NCI-H2227 (cell line): ENCODE data around the gene RIOX2.
"Not testable (repeated sequence)": the region's sequence is repeated elsewhere in the genome, so short reads cannot be mapped to it uniquely, and the experiment has no call there.

ENCODE experiments used
- DNase-seq: peaks from one replicate; lab custom pipeline; 2025; ENCODE audit not compliant: unreplicated experiment; lab: John Stamatoyannopoulos, UW

RIOX2 gene

GRCh38 chr3:97971679-97972567, at the start of gene RIOX2:
TSS of gene RIOX2 (minus strand) at chr3:97972431. CDS start at chr3:97967593, 4,838 bp downstream.
- DNase-seq, result peak; percentile 63

DNA sequence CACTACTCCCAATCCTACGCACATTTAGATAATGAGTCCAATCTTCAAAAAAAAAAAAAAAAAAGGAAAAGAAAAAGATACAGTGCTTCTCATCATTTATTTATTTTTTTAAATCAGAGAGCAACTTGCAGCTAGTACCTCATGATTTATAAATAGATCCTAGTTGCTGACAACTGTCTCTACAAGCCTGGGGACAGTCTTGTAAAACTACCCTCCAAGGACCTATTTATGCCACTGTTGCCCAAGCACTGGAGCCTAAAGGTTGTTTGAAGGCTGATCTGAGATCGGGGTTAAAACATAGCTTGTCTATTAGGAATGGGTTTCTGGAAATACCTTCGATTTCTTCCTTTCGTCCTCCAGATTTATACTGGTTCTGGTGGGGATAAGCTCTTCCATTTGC, 48.2 kb upstream of the RIOX2 start:
- DNase-seq, result no peak

GRCh38 chr3:98018301-98018700, 46.1 kb upstream of the RIOX2 start:
- DNase-seq, result no peak

- DNase-seq, result no peak
Measured at GRCh38 chr3:98014268-98014585, 42.0 kb upstream of the RIOX2 start.

DNA sequence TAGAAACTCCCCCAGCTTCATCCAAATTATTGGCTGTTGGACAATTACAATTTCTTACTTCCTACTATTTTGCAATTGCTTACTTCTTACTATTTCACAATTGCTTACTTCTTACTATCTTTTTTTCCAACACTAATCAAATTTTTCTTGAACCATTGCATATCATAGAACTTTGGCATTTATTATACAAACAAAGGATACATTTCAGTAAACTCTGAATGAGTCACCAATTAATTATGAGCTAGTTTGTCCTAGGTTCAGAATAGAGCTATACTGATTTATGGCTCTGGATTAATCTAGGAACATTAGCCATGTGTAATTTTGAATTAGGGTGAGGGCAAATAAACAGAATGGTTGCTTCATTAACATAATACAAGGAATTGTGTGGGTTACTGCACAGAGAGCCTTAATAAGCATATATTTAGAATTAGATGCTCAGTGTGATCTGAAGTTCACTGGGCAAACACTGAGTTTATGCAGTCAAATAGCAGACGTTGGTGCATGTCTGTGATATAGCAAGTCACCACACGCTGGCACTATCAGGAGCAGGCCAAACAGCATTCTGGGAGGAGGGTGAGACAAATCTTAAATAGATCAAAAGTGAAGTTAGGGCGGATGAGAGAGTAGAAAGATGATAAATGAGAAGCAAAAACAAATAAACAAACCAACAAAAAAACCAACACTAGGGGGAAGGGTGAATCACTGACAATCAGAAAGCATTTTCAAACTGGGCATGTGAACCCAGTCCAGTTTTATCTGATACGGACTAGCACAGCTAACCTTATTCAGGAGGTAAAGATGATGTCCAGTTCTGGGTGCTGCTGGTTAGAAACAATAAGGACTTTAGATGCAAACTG, 41.4 kb upstream of the RIOX2 start:
- no peak for DNase-seq

GRCh38 chr3:98012979-98013378, 40.7 kb upstream of the RIOX2 start:
- no peak for DNase-seq

DNA sequence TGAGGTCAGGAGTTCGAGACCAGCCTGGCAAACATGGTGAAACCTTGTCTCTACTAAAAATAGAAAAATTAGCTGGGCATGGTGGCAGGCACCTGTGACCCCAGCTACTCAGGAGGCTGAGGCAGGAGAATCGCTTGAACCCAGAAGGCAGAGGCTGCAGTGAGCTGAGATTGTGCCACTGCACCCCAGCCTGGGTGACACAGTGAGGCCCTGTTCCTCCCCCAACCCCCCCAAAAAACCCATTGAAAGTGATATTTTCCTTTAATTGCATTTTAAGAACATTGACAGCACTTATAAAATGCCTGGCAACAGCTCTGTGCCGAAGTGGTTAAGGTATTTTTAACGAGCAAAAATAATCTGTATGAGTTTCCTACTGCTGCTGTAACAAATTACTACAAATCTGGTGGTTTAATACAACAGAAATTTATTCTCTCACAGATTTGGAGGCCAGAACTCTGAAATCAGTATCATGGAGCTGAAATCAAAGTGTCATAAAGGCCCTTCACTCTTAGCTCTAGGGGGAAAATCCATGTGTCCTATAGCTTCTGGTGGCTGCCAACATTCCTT, 38.7 kb upstream of the RIOX2 start:
- DNase-seq, result not testable (repeated sequence)

DNA sequence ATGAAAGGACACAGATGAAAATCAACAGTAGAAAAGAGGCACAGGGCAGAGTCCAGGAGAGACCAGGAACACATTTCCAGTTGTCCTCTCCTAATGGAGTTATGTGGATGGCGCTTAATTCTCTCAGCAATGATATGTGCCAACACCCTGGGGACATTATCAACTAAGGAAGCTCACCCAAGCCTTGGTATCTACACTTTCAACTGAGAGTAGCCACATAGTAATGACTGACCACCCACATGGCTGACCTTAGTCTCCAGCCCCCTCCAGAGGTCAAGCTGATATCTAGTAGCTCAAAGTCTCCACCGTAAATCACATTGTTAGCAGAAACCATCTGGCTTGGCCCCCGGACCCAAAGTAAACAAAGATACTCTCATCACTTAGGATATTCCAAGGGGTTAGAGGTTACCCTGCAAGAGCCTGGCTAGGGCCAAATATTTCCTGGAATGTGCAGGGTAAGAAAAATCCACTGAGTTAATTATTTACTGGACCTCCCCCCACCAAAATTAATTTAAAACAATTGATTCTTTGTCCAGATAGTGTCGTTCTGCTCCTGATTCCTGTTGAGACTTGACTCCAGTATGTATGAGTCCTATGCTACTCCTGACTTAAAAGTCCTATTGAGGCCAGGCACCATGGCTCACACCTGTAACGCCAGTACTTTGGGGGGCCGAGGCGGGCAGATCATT, 38.1 kb upstream of the RIOX2 start:
- no peak for DNase-seq

- DNase-seq, result no peak
Measured at GRCh38 chr3:98008855-98009254, 36.6 kb upstream of the RIOX2 start.

- DNase-seq, result no peak
Measured at GRCh38 chr3:98005438-98005837, 33.2 kb upstream of the RIOX2 start.

DNA sequence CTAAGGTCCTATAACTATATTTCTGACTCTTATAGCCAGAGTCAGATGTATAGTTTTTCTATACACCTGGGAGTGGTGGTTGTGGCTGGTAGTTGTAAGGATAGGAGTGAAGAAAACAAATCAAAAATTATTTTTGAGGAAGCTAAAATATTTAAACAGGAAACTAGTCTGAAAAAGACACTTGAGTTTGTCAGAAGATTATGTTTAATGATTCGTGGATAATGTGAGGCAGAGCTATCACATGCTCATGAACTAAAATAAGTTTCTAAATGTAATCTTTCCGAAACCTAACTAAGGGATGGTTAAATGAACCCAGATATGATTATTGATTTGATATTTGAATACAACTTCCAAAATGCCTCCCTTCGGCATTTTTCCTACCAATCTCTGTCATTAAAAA, 32.5 kb upstream of the RIOX2 start:
- no peak for DNase-seq

GRCh38 chr3:98003306-98003969, 31.2 kb upstream of the RIOX2 start:
- no peak for DNase-seq

- no peak for DNase-seq
Measured at GRCh38 chr3:98002717-98003116, 30.5 kb upstream of the RIOX2 start.

DNA sequence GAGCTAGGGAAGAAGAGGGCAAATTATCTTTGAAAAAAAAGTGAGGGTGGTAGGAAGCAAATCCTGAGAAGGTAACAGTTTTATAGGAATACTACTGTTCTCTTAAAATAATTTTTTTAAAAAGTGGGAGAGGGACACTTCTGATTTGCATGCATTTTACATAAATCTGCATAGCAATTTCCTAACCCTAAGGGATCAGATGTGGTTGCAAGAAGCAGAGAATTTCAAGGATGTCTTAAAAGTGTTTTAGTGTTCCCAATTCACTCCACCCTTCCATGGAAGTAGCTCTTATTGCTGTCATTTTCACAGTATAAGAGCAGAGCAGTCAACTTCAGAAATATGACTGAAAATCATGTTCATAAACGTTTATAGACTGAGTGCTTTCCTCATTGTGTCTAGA, 27.8 kb upstream of the RIOX2 start:
- DNase-seq, result no peak

DNA sequence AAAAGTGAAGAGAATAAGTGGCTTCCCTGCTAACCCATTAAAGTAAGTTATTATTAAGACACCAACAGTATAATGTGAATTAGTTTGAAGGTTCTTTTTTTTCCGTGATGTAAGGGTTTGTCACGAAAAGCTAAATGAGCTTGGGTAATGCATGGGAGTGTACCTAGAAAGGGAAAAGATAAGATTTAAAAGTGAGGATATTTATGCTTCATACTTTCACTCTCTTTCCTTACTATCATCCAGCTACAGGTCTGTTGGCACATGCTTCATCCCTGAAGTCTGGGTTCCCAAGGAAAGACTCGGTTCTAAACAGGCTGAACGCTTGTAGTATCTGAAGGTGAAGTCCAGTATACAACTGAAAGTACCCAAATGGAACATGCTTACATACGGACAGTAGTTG, 26.9 kb upstream of the RIOX2 start:
- DNase-seq, result no peak

DNA sequence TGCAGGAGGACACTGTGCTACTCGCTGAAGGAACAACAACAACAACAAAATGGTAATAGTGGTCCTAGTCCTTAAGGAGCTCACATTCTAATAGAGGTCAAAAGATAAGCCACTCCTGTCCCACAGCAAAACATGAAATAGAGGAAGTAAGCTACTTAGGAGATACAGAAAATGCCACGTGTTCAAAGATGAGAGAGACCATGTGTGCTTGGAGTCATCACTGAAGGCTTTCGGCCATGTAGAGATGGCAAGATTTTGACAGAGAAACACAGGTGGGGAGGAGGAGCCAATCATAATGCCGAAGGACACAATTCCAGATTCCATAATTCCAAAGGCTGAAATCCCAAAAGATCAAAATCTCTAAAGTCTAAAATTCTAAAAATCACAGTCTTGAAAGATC, 24.8 kb upstream of the RIOX2 start:
- no peak for DNase-seq

- no peak for DNase-seq
Measured at GRCh38 chr3:97994328-97994945, 22.2 kb upstream of the RIOX2 start.

DNA sequence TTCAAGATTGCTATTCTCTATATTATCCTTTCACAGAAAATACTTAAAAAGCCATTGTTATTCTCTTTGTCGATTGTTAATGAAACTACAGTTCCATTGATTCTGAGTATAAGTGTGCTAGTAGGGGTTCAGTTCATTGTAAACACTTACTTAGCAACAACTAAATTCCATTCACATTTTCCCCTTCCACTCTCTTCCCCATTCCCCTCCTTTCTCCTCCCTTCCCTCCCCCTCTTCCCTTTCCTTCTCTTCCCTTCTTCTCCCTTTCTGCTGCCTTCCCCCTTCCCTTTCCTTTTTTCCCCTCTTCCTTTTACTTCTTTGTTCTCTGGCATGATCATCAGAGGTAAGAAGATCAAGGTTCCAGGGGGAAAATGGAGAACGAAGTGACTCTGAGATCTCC, 21.3 kb upstream of the RIOX2 start:
- DNase-seq, result no peak

- DNase-seq, result no peak
Measured at GRCh38 chr3:97992547-97993173, 20.4 kb upstream of the RIOX2 start.

DNA sequence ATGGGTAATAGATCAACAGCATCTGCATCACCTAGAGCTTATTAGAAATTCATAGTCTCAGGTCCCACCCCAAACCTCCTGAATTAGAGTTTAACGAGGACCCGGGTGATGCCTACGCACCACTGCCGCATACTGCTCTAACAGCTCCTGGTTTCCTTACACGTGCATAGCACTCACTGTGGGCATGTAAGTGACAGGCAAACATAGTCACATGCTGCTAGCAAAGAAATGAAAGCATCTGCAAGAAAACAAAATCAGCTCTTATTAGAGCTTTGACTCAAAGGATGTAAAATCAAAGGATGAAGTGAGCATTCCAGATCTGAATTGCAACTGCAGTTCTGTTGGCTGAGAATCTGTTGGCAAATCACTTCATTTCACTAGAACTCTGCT, 19.1 kb upstream of the RIOX2 start:
- DNase-seq, result no peak
